HCT116 (cell line): ENCODE results near the gene KREMEN2. TPM values are rescaled to one million over a fixed set of nuclear protein-coding genes. Genes with fewer than 3 reads are reported as not detected.
"Not testable (repeated sequence)": the region's sequence is repeated elsewhere in the genome, so short reads cannot be mapped to it uniquely, and the experiment has no call there.

Experiments used
- ATAC-seq: fragments of 200-7000 bp; cut with Tn5 transposase; 2 replicates; pipeline ENCODE4 v1.9.1; 2020; ENCODE audit warnings: mild to moderate bottlenecking, moderate library complexity
- BruUV-seq: library from RNA; stranded (reverse); fragments of 400-500 nt; replicated peaks from 2 replicates; lab custom pipeline; 2021; lab: Mats Ljungman, UMichigan
- CTCF ChIA-PET: fragments of 300-600 bp; sonication (Branson Sonifier 250); formaldehyde crosslinking; loops from one replicate; lab custom pipeline; 2021; ENCODE audit warnings: antibody characterized with exemption; lab: Charles Lee
- POLR2A ChIA-PET: fragments of 300-600, 350-600 bp; sonication (Branson Sonifier 250); formaldehyde crosslinking; loops from one replicate; lab custom pipeline; 2021; ENCODE audit warnings: antibody characterized with exemption; lab: Charles Lee
- RAD21 ChIA-PET, 2 experiments: fragments of 300-600 bp; sonication (Branson Sonifier 250); formaldehyde crosslinking; loops; one replicate each; lab custom pipeline; 2023; ENCODE audit warnings: low total read pairs in 2 of 2; ENCODE audit not compliant: uncharacterized antibody in 2 of 2, unreplicated experiment in 2 of 2, low non-redundant PET in 1 of 2; lab: Charles Lee
- DNase-seq: peaks from one replicate; pipeline ENCODE4 v3.0.0-alpha.2; 2010; ENCODE audit warnings: low read depth, low spot score
- H2AFZ ChIP-seq: fragments of 200-600 bp; shearing (Covaris generic), sonication (generic); 2 replicates; pipeline ENCODE4 v1.6.1; 2017; ENCODE audit warnings: low read depth, mixed run types, mixed read lengths, antibody characterized with exemption, low read length; ENCODE audit not compliant: poor library complexity, severe bottlenecking
- H3K27ac ChIP-seq: 2 replicates; pipeline ENCODE4 v1.5.1; 2012; ENCODE audit warnings: low read depth, low read length
- H3K27me3 ChIP-seq: fragments of 200-600 bp; sonication (generic); 2 replicates; pipeline ENCODE4 v1.6.1; 2016; ENCODE audit warnings: mixed run types, low read length, mixed read lengths; ENCODE audit not compliant: insufficient read depth
- H3K36me3 ChIP-seq, 2 experiments: fragments of 200-500 bp in 1 of 2; fragments of 200-600 bp in 1 of 2; sonication (Bioruptor generic) in 1 of 2; sonication (generic) in 1 of 2; 2 replicates each; pipeline versions ENCODE4 v1.5.1 to v1.6.1; 2014 to 2016; ENCODE audit warnings: low read length in 2 of 2, inconsistent platforms in 1 of 2, mixed read lengths in 1 of 2, mixed run types in 1 of 2; ENCODE audit not compliant: insufficient read depth in 2 of 2, control insufficient read depth in 1 of 2
- H3K4me1 ChIP-seq, 2 experiments: fragments of 200-600 bp in 1 of 2; sonication (generic) in 1 of 2; 2 replicates each; pipeline versions ENCODE4 v1.5.1 to v1.6.1; 2012 to 2017; ENCODE audit warnings: low read length in 2 of 2, inconsistent platforms in 1 of 2, mild to moderate bottlenecking in 1 of 2, mixed read lengths in 1 of 2, mixed run types in 1 of 2, moderate library complexity in 1 of 2; ENCODE audit not compliant: insufficient read depth in 2 of 2, control insufficient read depth in 1 of 2
- H3K4me2 ChIP-seq: fragments of 200-600 bp; sonication (generic); 2 replicates; pipeline ENCODE4 v1.6.1; 2017; ENCODE audit warnings: mixed run types, low read length, mixed read lengths
- H3K4me3 ChIP-seq, 2 experiments: fragments of 200-600 bp in 1 of 2; sonication (generic) in 1 of 2; replicated peaks in 1 of 2; 2 replicates each; pipeline ENCODE4 v1.5.1; 2011 to 2016; ENCODE audit warnings: low read length in 2 of 2, control low read depth in 1 of 2, low read depth in 1 of 2, mild to moderate bottlenecking in 1 of 2, mixed read lengths in 1 of 2, mixed run types in 1 of 2
- H3K79me2 ChIP-seq: fragments of 200-600 bp; sonication (generic); 2 replicates; pipeline ENCODE4 v1.6.1; 2017; ENCODE audit warnings: mild to moderate bottlenecking, mixed run types, low read length, moderate library complexity, mixed read lengths; ENCODE audit not compliant: insufficient read depth
- H3K9ac ChIP-seq: fragments of 200-600 bp; sonication (generic); 2 replicates; pipeline ENCODE4 v1.6.1; 2016; ENCODE audit warnings: low read length, mixed read lengths
- H3K9me2 ChIP-seq: fragments of 200-600 bp; sonication (generic), shearing (Covaris generic); 2 replicates; pipeline ENCODE4 v1.6.1; 2017; ENCODE audit warnings: mixed run types, mild to moderate bottlenecking, moderate library complexity; ENCODE audit not compliant: insufficient read depth
- H3K9me3 ChIP-seq, 2 experiments: fragments of 200-500 bp in 1 of 2; fragments of 200-600 bp in 1 of 2; sonication (Bioruptor generic) in 1 of 2; sonication (generic) in 1 of 2; 2 replicates each; pipeline ENCODE4 v1.6.1; 2014 to 2017; ENCODE audit warnings: low read length in 2 of 2, mixed read lengths in 2 of 2, inconsistent platforms in 1 of 2, low read depth in 1 of 2, mild to moderate bottlenecking in 1 of 2, mixed run types in 1 of 2, moderate library complexity in 1 of 2; ENCODE audit not compliant: control insufficient read depth in 1 of 2, insufficient read depth in 1 of 2
- H4K20me1 ChIP-seq: fragments of 200-600 bp; sonication (generic), shearing (Covaris generic); 2 replicates; pipeline ENCODE4 v1.6.1; 2017; ENCODE audit warnings: mixed run types, mild to moderate bottlenecking, moderate library complexity; ENCODE audit not compliant: insufficient read depth
- CEBPB ChIP-seq: IDR thresholded peaks from 2 replicates; pipeline ENCODE4 v1.6.1; 2012; ENCODE audit warnings: low read depth
- EZH2 ChIP-seq: fragments of 200-600 bp; sonication (generic); IDR thresholded peaks from 2 replicates; pipeline ENCODE4 v1.6.1; 2017; ENCODE audit warnings: antibody characterized with exemption, mixed run types
- FOSL1 ChIP-seq: IDR thresholded peaks from 2 replicates; pipeline ENCODE4 v1.6.1; 2012; ENCODE audit warnings: low read depth
- YY1 ChIP-seq: IDR thresholded peaks from 2 replicates; pipeline ENCODE4 v1.6.1; 2011; ENCODE audit warnings: low read length, low read depth, moderate library complexity, mild to moderate bottlenecking; ENCODE audit not compliant: insufficient replicate concordance; ENCODE audit errors: extremely low read depth
- ZFX ChIP-seq: fragments of 450-650 bp; IDR thresholded peaks from 2 replicates; pipeline ENCODE4 v1.6.1; 2017
- intact Hi-C: fragments of 100-400 bp; cut with micrococcal nuclease; formaldehyde crosslinking; loops from 2 replicates; pipeline ENCODE4 v1.10.0; 2022
- total RNA-seq: library from RNA; stranded (reverse); gene quantifications from one replicate; pipeline ENCODE4 v1.2.1, GENCODE V29; 2021; ENCODE audit not compliant: unreplicated experiment

The KREMEN2 gene
- total RNA-seq, 1 experiment from 2014 or later, result 14.1 TPM

GRCh38 chr16:2942045-2942444, 22.0 kb upstream of the KREMEN2 start (continued):
- TF ChIP-seq YY1 (no peak), FOSL1 (no peak)

- POLR2A ChIA-PET, H3K4me1 ChIP-seq, H3K4me2 ChIP-seq, BruUV-seq, CTCF ChIA-PET, H3K9me3 ChIP-seq, H4K20me1 ChIP-seq, DNase-seq, H3K27ac ChIP-seq, ATAC-seq, H3K79me2 ChIP-seq, H3K9ac ChIP-seq, H3K27me3 ChIP-seq, intact Hi-C loops, H2AFZ ChIP-seq, H3K4me3 ChIP-seq, H3K9me2 ChIP-seq: not testable (repeated sequence)
- RAD21 ChIA-PET, result interaction anchor here in 1 of 2 experiments (0.7 kb wide), 1 partner anchor 41 kb away, joined by 4 read pairs; no protein-coding TSS in a partner anchor
- peaks cover 16 to 26% of the 10 kb centered on the region in 2 experiments for H3K36me3 ChIP-seq
Measured at GRCh38 chr16:2943716-2944115, 20.4 kb upstream of the KREMEN2 start.

- CTCF ChIA-PET, result no interaction called here
- TF ChIP-seq ZFX (no peak), CEBPB (no peak), YY1 (no peak), EZH2 (no peak)
- TF ChIP-seq, all 23 proteins: peak for 0
- Histone ChIP-seq H3K4me2 (no peak overlapping the region), H3K9me3 (no peaks in the 10 kb centered on the region), H3K27me3 (no peaks in the 10 kb centered on the region), H2AFZ (no peak overlapping the region), H4K20me1 (no peaks in the 10 kb centered on the region), H3K9ac (no peak overlapping the region), H3K4me3 (no peak overlapping the region), H3K36me3 (peaks cover 0 to 12% of the 10 kb centered on the region in 2 experiments; a peak in 3 of 4 replicates), H3K27ac (no peak overlapping the region), H3K4me1 (no peaks in the 10 kb centered on the region), H3K79me2 (no peaks in the 10 kb centered on the region), H3K9me2 (no peaks in the 10 kb centered on the region)
- no peak for DNase-seq
- BruUV-seq, result no TSS peak
- ChIA-PET RAD21 (no interaction called here), POLR2A (no interaction called here)
- intact Hi-C loops, result no loop called here
- ATAC-seq, result no peak
Measured at GRCh38 chr16:2946649-2947048, 17.4 kb upstream of the KREMEN2 start.
